NT2/D1 (cell line): ENCODE results near the gene WT1.

ENCODE experiments used
- DNase-seq: peaks from one replicate; pipeline ENCODE4 v3.0.0-alpha.2; 2011; ENCODE audit warnings: low read depth, low spot score
- H3K27me3 ChIP-seq: 2 replicates; pipeline ENCODE4 v1.6.0; 2011; ENCODE audit warnings: mild to moderate bottlenecking; ENCODE audit not compliant: insufficient read length, insufficient read depth
- H3K36me3 ChIP-seq: 2 replicates; pipeline ENCODE4 v1.6.1; 2011; ENCODE audit warnings: mild to moderate bottlenecking, low read length, mixed read lengths; ENCODE audit not compliant: insufficient read depth, insufficient read length
- H3K4me1 ChIP-seq: 2 replicates; pipeline ENCODE4 v1.5.1; 2011; ENCODE audit not compliant: insufficient read depth, insufficient read length
- H3K4me3 ChIP-seq: 2 replicates; pipeline ENCODE4 v1.5.1; 2011; ENCODE audit warnings: low read depth; ENCODE audit not compliant: insufficient read length
- H3K9ac ChIP-seq: 2 replicates; pipeline ENCODE4 v1.6.0; 2011; ENCODE audit warnings: low read depth; ENCODE audit not compliant: insufficient read length
- H3K9me3 ChIP-seq: 2 replicates; pipeline ENCODE4 v1.5.1; 2011; ENCODE audit warnings: mild to moderate bottlenecking, low read length; ENCODE audit not compliant: insufficient read depth
- SUZ12 ChIP-seq: IDR thresholded peaks from 2 replicates; pipeline ENCODE4 v1.6.1; 2011; ENCODE audit not compliant: insufficient read length, insufficient read depth; ENCODE audit errors: extremely low read depth
- YY1 ChIP-seq: IDR thresholded peaks from 2 replicates; pipeline ENCODE4 v1.6.1; 2011; ENCODE audit not compliant: insufficient read length, insufficient read depth
- ZNF274 ChIP-seq: IDR thresholded peaks from 2 replicates; pipeline ENCODE4 v1.6.1; 2011; ENCODE audit warnings: mild to moderate bottlenecking, low read depth, low read length

The WT1 gene

DNA sequence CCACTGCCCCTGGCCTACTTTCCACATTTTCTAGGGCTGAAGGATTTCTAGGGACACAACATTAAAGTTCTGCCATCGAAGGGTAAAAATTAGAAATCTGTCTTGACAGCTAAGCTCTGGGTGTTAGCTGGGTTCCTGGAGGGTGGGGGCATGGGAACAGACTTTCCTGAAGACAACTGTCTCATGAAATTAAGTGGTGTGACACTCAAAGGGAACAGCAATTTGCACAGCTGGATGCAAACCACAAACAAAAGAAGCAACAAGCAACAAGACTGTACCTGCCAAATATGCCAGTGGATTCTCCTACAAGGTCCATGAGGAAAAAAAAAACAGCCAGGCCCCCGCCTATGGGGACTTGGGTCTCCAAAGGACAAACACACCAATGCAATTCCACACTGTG is 32.5 kb downstream of the WT1 start:
- DNase-seq: no peak
- Histone ChIP-seq H3K4me1 (no peaks in the 10 kb centered on the region), H3K9ac (no peak overlapping the region), H3K36me3 (no peaks in the 10 kb centered on the region), H3K4me3 (no peak overlapping the region), H3K27me3 (no peaks in the 10 kb centered on the region), H3K9me3 (no peaks in the 10 kb centered on the region)
- no peak for TF ChIP-seq ZNF274
- no peak for TF ChIP-seq YY1
- TF ChIP-seq SUZ12: no peak

DNA sequence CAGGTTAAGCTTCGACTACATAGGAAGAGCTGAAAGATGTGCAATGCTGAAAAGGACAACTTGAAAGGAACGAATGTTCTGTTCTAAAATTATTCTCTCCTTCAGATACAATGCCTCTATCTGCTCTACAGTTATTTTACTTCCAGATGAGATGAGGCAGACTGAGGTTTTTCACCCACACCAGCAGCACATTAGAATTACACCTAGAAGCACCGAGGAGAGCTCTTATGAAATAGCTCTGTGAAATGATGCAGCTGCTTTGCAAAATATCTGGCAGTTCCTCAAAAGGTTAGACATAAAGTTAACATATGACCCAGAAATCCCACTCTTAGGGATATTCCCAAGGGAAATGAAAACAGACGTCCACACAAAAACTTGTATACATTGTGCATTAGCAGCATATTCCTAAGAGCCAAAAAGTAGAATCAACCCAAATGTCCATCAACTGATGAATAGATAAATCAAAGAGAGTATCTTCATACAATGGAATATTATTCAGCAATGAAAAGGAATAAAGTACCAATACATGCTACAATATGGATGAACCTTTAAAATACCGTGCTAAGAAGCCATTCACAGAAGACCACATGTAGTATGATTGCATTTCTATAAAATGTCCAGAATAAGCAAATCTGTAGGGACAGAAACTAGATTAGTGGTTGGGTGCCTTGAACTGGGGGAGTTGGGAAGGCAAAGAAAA is 34.5 kb downstream of the WT1 start:
- no peak overlapping the region for H3K9ac ChIP-seq
- no peaks in the 10 kb centered on the region for H3K27me3 ChIP-seq
- DNase-seq: no peak
- TF ChIP-seq ZNF274 (no peak), YY1 (no peak), SUZ12 (no peak)
- no peaks in the 10 kb centered on the region for H3K9me3 ChIP-seq
- no peaks in the 10 kb centered on the region for H3K36me3 ChIP-seq
- no peak overlapping the region for H3K4me3 ChIP-seq
- H3K4me1 ChIP-seq: no peaks in the 10 kb centered on the region

DNA sequence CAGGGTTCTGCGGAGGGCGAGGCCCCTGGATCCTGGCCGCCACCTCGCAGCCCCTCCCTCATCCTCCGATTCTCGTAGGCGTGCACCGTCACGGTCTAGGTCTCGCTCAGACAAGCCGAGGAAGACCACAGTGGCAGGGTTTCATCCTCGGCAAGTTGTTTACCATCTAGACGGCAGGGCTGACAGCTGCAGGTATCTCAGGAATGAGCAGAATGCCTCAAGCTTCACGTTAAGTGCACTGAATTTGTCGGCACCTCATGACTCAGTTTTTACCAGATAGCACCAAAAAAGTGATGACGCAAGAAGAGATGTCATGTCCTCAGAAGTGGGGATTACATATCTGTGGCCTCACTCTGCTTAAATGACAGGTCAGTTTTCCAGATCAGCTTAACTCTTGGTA is 35.1 kb downstream of the WT1 start:
- no peaks in the 10 kb centered on the region for H3K36me3 ChIP-seq
- H3K27me3 ChIP-seq: no peaks in the 10 kb centered on the region
- H3K9ac ChIP-seq: no peak overlapping the region
- H3K9me3 ChIP-seq: no peaks in the 10 kb centered on the region
- TF ChIP-seq ZNF274: no peak
- TF ChIP-seq YY1: no peak
- no peak for TF ChIP-seq SUZ12
- H3K4me1 ChIP-seq: no peaks in the 10 kb centered on the region
- H3K4me3 ChIP-seq: no peak overlapping the region
- no peak for DNase-seq

- H3K4me3 ChIP-seq: no peak overlapping the region
- no peaks in the 10 kb centered on the region for H3K9me3 ChIP-seq
- DNase-seq: no peak
- no peaks in the 10 kb centered on the region for H3K4me1 ChIP-seq
- no peak overlapping the region for H3K9ac ChIP-seq
- TF ChIP-seq ZNF274 (no peak), YY1 (no peak), SUZ12 (no peak)
- H3K36me3 ChIP-seq: no peaks in the 10 kb centered on the region
- H3K27me3 ChIP-seq: no peaks in the 10 kb centered on the region
Measured at GRCh38 chr11:32396991-32397390, 38.3 kb downstream of the WT1 start.

- Histone ChIP-seq H3K27me3 (no peaks in the 10 kb centered on the region), H3K9me3 (no peaks in the 10 kb centered on the region), H3K4me3 (no peak overlapping the region), H3K9ac (no peak overlapping the region), H3K4me1 (no peaks in the 10 kb centered on the region), H3K36me3 (no peaks in the 10 kb centered on the region)
- DNase-seq: no peak
- no peak for TF ChIP-seq ZNF274
- TF ChIP-seq YY1: no peak
Measured at GRCh38 chr11:32396331-32396730, 39.0 kb downstream of the WT1 start.

DNA sequence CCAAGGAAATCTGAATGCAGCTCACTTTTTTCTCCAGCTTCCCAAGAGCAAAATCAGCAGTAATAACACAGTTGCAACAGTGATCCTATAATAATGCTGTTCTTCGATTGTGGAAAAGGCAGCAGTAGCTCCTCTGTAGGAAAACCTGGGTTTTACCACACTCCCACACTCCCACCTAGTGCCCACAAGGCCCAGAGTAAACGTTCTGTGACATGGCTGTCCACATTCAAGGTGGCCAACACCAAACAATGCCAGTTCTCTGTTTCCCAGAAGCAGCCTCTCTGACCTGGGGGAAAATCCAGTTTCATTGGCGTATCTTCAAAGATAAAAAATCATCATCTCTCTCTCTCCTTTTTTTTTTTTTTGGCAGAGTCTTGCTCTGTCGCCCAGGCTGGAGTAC is 40.2 kb downstream of the WT1 start:
- Histone ChIP-seq H3K27me3 (no peaks in the 10 kb centered on the region), H3K4me3 (no peak overlapping the region), H3K36me3 (no peaks in the 10 kb centered on the region), H3K9me3 (no peaks in the 10 kb centered on the region), H3K4me1 (no peaks in the 10 kb centered on the region), H3K9ac (no peak overlapping the region)
- TF ChIP-seq SUZ12 (no peak), ZNF274 (no peak), YY1 (no peak)
- no peak for DNase-seq

GRCh38 chr11:32392840-32393239 is 42.5 kb downstream of the WT1 start:
- DNase-seq: no peak
- no peak for TF ChIP-seq SUZ12
- no peak for TF ChIP-seq YY1
- no peak for TF ChIP-seq ZNF274
- no peaks in the 10 kb centered on the region for H3K36me3 ChIP-seq
- H3K9me3 ChIP-seq: no peaks in the 10 kb centered on the region
- H3K9ac ChIP-seq: no peak overlapping the region
- no peak overlapping the region for H3K4me3 ChIP-seq
- H3K4me1 ChIP-seq: no peaks in the 10 kb centered on the region
- no peaks in the 10 kb centered on the region for H3K27me3 ChIP-seq

GRCh38 chr11:32391956-32392553 is 43.3 kb downstream of the WT1 start:
- H3K9me3 ChIP-seq: no peaks in the 10 kb centered on the region
- H3K27me3 ChIP-seq: no peaks in the 10 kb centered on the region
- H3K36me3 ChIP-seq: no peaks in the 10 kb centered on the region
- H3K9ac ChIP-seq: no peak overlapping the region
- no peak overlapping the region for H3K4me3 ChIP-seq
- DNase-seq: no peak
- no peaks in the 10 kb centered on the region for H3K4me1 ChIP-seq
- TF ChIP-seq YY1 (no peak), SUZ12 (no peak), ZNF274 (no peak)
